H1 (cell line): ENCODE results near the gene NCSTN.

Experiments
- CHD1 ChIP-seq: IDR thresholded peaks from 2 replicates; pipeline ENCODE4 v1.6.1; 2012; ENCODE audit warnings: low read depth, low read length, improper control_type of control experiment
- NRF1 ChIP-seq: IDR thresholded peaks from 2 replicates; pipeline ENCODE4 v1.6.1; 2011; ENCODE audit warnings: mild to moderate bottlenecking, low read depth, low read length, improper control_type of control experiment
- POLR2AphosphoS5 ChIP-seq: IDR thresholded peaks from 2 replicates; pipeline ENCODE4 v1.6.1; 2011; ENCODE audit warnings: low read depth, low read length

GRCh38 chr1:160375788-160376524, 32.8 kb downstream of the NCSTN start:
- TF ChIP-seq NRF1 (no peak), POLR2AphosphoS5 (peak; percentile 78), CHD1 (no peak)
